Gastrocnemius medialis (tissue), 4 donors: ENCODE results near the gene KIAA1217.

Experiments used
- CTCF ChIP-seq, 5 experiments: fragments of 450-650 bp in 3 of 5; fragments of 200-600 bp in 2 of 5; sonication (generic) in 2 of 5; IDR thresholded peaks in 4 of 5; conservative IDR thresholded peaks in 1 of 5; 1 replicate in 4 of 5; 2 replicates in 1 of 5; pipeline ENCODE4 v1.5.1; 2016 to 2019; ENCODE audit warnings: antibody characterized with exemption in 5 of 5, mild to moderate bottlenecking in 3 of 5, moderate library complexity in 3 of 5
- POLR2A ChIP-seq, 2 donors: fragments of 450-650 bp; IDR thresholded peaks; one replicate each; pipeline ENCODE4 v1.6.1; 2017; ENCODE audit warnings: antibody characterized with exemption in 2 of 2, mild to moderate bottlenecking in 2 of 2, moderate library complexity in 2 of 2

- TF ChIP-seq CTCF (IDR thresholded peaks at IDR 0.05 in 4 of 5, conservative IDR thresholded peaks at IDR 0.05 in 1 of 5) (no peak), POLR2A (IDR thresholded peaks at IDR 0.05) (no peak)
These were observed 80.3 kb downstream of the KIAA1217 start for GRCh38 chr10:24289235-24289634.
